Transverse colon (tissue), 4 donors: ENCODE results near the gene NFIA. TPM values are rescaled to one million over a fixed set of nuclear protein-coding genes. Genes with fewer than 3 reads are reported as not detected.
A peak's percentile ranks its signal among the peaks of the same experiment; 100 is the strongest.

Experiments
- DNase-seq: peaks from one replicate; pipeline ENCODE4 v3.0.0-alpha.2; 2019
- H3K27ac ChIP-seq, 4 donors: fragments of 200-600 bp; sonication (generic); 2 replicates each; pipeline ENCODE4 v1.5.1; 2016 to 2018; ENCODE audit warnings: inconsistent platforms in 4 of 4
- H3K27me3 ChIP-seq: fragments of 200-600 bp; sonication (generic); 2 replicates; pipeline ENCODE4 v1.5.1; 2017; ENCODE audit warnings: inconsistent platforms
- H3K36me3 ChIP-seq, 4 donors: fragments of 200-600 bp; sonication (generic); 2 replicates each; pipeline ENCODE4 v1.5.1; 2017 to 2019; ENCODE audit warnings: inconsistent platforms in 4 of 4
- H3K4me1 ChIP-seq, 4 donors: fragments of 200-600 bp; sonication (generic); 2 replicates each; pipeline ENCODE4 v1.5.1; 2017 to 2020; ENCODE audit warnings: inconsistent platforms in 4 of 4
- H3K4me3 ChIP-seq, 4 donors: fragments of 200-600 bp; sonication (generic); 1 replicate in 1 of 4; 2 replicates in 3 of 4; pipeline versions ENCODE4 v1.5.1 to v1.6.1; 2017 to 2019; ENCODE audit warnings: inconsistent platforms in 4 of 4
- H3K9me3 ChIP-seq, 2 donors: fragments of 200-600 bp; sonication (generic); 2 replicates each; pipeline ENCODE4 v1.5.1; 2017 to 2019; ENCODE audit warnings: inconsistent platforms in 2 of 2
- CTCF ChIP-seq, 5 experiments: fragments of 200-600 bp in 3 of 5; fragments of 450-650 bp in 2 of 5; sonication (generic) in 3 of 5; IDR thresholded peaks; 1 replicate in 2 of 5; 2 replicates in 3 of 5; pipeline ENCODE4 v1.5.1; 2016 to 2017; ENCODE audit warnings: antibody characterized with exemption in 5 of 5, inconsistent platforms in 3 of 5, mild to moderate bottlenecking in 2 of 5, moderate library complexity in 1 of 5
- EP300 ChIP-seq: sonication (generic); formaldehyde crosslinking; IDR thresholded peaks from one replicate; pipeline ENCODE4 v1.6.1; 2017; ENCODE audit warnings: antibody characterized with exemption, low read depth
- POLR2A ChIP-seq: fragments of 450-650 bp; IDR thresholded peaks from one replicate; pipeline ENCODE4 v1.6.1; 2016; ENCODE audit warnings: antibody characterized with exemption, mild to moderate bottlenecking, moderate library complexity
- POLR2AphosphoS5 ChIP-seq, 3 donors: sonication (generic); formaldehyde crosslinking; IDR thresholded peaks; one replicate each; pipeline ENCODE4 v1.6.1; 2016; ENCODE audit warnings: antibody characterized with exemption in 3 of 3
- WGBS, 2 donors: methylation state at CpG; one replicate each; pipeline ENCODE4 v1.1.5; 2018; ENCODE audit warnings: low coverage in 1 of 2; 5-methylcytosine and 5-hydroxymethylcytosine counted together
- in situ Hi-C, 4 donors: fragments of 200-750 bp; cut with MboI; loops; one replicate each; pipeline versions ENCODE4 v1.15.0 to v1.15.1; 2017; ENCODE audit warnings: low sequenced_read_pairs in 3 of 4, low pct_ligation_motif_present in 1 of 4, low pct_unique_long_range_greater_than_20kb in 1 of 4
- intact Hi-C: fragments of 100-400 bp; cut with DNase I; formaldehyde crosslinking; loops from one replicate; pipeline ENCODE4 v1.15.1; 2023; ENCODE audit warnings: low total_unique reads
- total RNA-seq, 4 donors: library from RNA; depleted of rRNA; stranded (reverse); fragments of >200 nt; gene quantifications; one replicate each; pipeline ENCODE4 v1.1.0, GENCODE V29; 2016

The NFIA gene
- total RNA-seq, 4 donors from 2014 or later: 17.3 to 37.2 (median 29.8) TPM

GRCh38 chr1:61149010-61149860, 66.9 kb downstream of the NFIA start:
- in situ Hi-C loops: no loop called here
- no peak for TF ChIP-seq CTCF (IDR thresholded peaks at IDR 0.05)
- TF ChIP-seq POLR2AphosphoS5 (IDR thresholded peaks at IDR 0.05): no peak
- no peak for TF ChIP-seq POLR2A
- TF ChIP-seq EP300: no peak
- Histone ChIP-seq H3K9me3 (no peaks in the 10 kb centered on the region), H3K27ac (no peak overlapping the region), H3K4me3 (no peak overlapping the region), H3K4me1 (peaks cover 22 to 33% (median 28%) of the 10 kb centered on the region in 4 donors), H3K36me3 (no peaks in the 10 kb centered on the region), H3K27me3 (no peaks in the 10 kb centered on the region)
- no peak for DNase-seq
- intact Hi-C loops: no loop called here
- 68 to 75% methylated on average over 1 of the region's 1 CpG for WGBS, 2 donors

GRCh38 chr1:61151565-61151964, 69.2 kb downstream of the NFIA start:
- Histone ChIP-seq H3K4me3 (no peak overlapping the region), H3K27ac (peak overlapping the region in 2 of 4 donors; percentile 37 to 64), H3K27me3 (no peaks in the 10 kb centered on the region), H3K9me3 (no peaks in the 10 kb centered on the region), H3K36me3 (no peaks in the 10 kb centered on the region), H3K4me1 (peaks cover 23 to 40% (median 31%) of the 10 kb centered on the region in 4 donors)
- WGBS, 2 donors: 81 to 100% methylated on average over 1 to 4 of the region's 4 CpGs
- in situ Hi-C loops: no loop called here
- TF ChIP-seq POLR2AphosphoS5 (IDR thresholded peaks at IDR 0.05) (no peak), EP300 (no peak), POLR2A (no peak), CTCF (IDR thresholded peaks at IDR 0.05) (no peak)
- intact Hi-C loops: no loop called here
- no peak for DNase-seq

GRCh38 chr1:61152066-61152465, 69.7 kb downstream of the NFIA start:
- H3K36me3 ChIP-seq: no peaks in the 10 kb centered on the region
- H3K27me3 ChIP-seq: no peaks in the 10 kb centered on the region
- in situ Hi-C loops: no loop called here
- peak overlapping the region in 3 of 4 donors; percentile 37 to 64 (median 50) for H3K27ac ChIP-seq
- TF ChIP-seq CTCF (IDR thresholded peaks at IDR 0.05): no peak
- TF ChIP-seq POLR2A: no peak
- TF ChIP-seq EP300: no peak
- TF ChIP-seq POLR2AphosphoS5 (IDR thresholded peaks at IDR 0.05): no peak
- intact Hi-C loops: no loop called here
- DNase-seq: no peak
- H3K4me3 ChIP-seq: no peak overlapping the region
- H3K9me3 ChIP-seq: no peaks in the 10 kb centered on the region
- 67 to 75% methylated on average over 1 to 3 of the region's 3 CpGs for WGBS, 2 donors
- peaks cover 28 to 45% (median 36%) of the 10 kb centered on the region in 4 donors for H3K4me1 ChIP-seq

- no peaks in the 10 kb centered on the region for H3K27me3 ChIP-seq
- H3K4me1 ChIP-seq: peaks cover 26 to 50% (median 41%) of the 10 kb centered on the region in 4 donors
- no peaks in the 10 kb centered on the region for H3K9me3 ChIP-seq
- no peak for TF ChIP-seq CTCF (IDR thresholded peaks at IDR 0.05)
- TF ChIP-seq POLR2A: no peak
- TF ChIP-seq EP300: no peak
- no peak for TF ChIP-seq POLR2AphosphoS5 (IDR thresholded peaks at IDR 0.05)
- intact Hi-C loops (no loop called here), in situ Hi-C loops (no loop called here)
- no peak for DNase-seq
- peak overlapping the region; percentile 21 to 64 (median 44) for H3K27ac ChIP-seq
- no peaks in the 10 kb centered on the region for H3K36me3 ChIP-seq
- H3K4me3 ChIP-seq: no peak overlapping the region
These were observed 70.2 kb downstream of the NFIA start for GRCh38 chr1:61152469-61153105.
